Stimulated activated naive CD4-positive, alpha-beta T cell treated with Interleukin-2 at 50 U/mL for 16 hours (primary cell): Measurements from ENCODE around the gene VPS45.
"Not testable (repeated sequence)": the region's sequence is repeated elsewhere in the genome, so short reads cannot be mapped to it uniquely, and the experiment has no call there.

Experiments used
- DNase-seq: peaks from one replicate; lab custom pipeline; 2025; lab: John Stamatoyannopoulos, UW

The VPS45 gene

GRCh38 chr1:150161747-150162581 is 94.4 kb downstream of the VPS45 start:
- DNase-seq, result no peak

GRCh38 chr1:150162582-150162861 is 94.9 kb downstream of the VPS45 start:
- no peak for DNase-seq

- no peak for DNase-seq
Observed at GRCh38 chr1:150162862-150163706, 95.5 kb downstream of the VPS45 start.

GRCh38 chr1:150164224-150164623 is 96.6 kb downstream of the VPS45 start:
- no peak for DNase-seq

GRCh38 chr1:150164779-150165178 is 97.2 kb downstream of the VPS45 start:
- DNase-seq, result no peak

- peak; percentile 10 for DNase-seq
Observed at GRCh38 chr1:150165622-150166612, 98.3 kb downstream of the VPS45 start.

- peak; percentile 38 for DNase-seq
Observed at GRCh38 chr1:150168960-150169601, 101.5 kb downstream of the VPS45 start.

GRCh38 chr1:150171801-150172200 is 104.2 kb downstream of the VPS45 start:
- no peak for DNase-seq

GRCh38 chr1:150173141-150173585 is 105.6 kb downstream of the VPS45 start:
- no peak for DNase-seq

GRCh38 chr1:150176593-150176992 is 109.0 kb downstream of the VPS45 start:
- DNase-seq, result no peak

GRCh38 chr1:150178548-150178947 is 111.0 kb downstream of the VPS45 start:
- no peak for DNase-seq

GRCh38 chr1:150179867-150180266 is 112.3 kb downstream of the VPS45 start:
- no peak for DNase-seq

GRCh38 chr1:150180474-150180873 is 112.9 kb downstream of the VPS45 start:
- DNase-seq, result no peak

- no peak for DNase-seq
Observed at GRCh38 chr1:150182247-150182646, 114.7 kb downstream of the VPS45 start.

GRCh38 chr1:150183061-150183460 is 115.5 kb downstream of the VPS45 start:
- DNase-seq, result no peak

GRCh38 chr1:150185481-150185880 is 117.9 kb downstream of the VPS45 start:
- DNase-seq, result no peak

GRCh38 chr1:150186438-150186788 is 118.8 kb downstream of the VPS45 start:
- DNase-seq, result not testable (repeated sequence)

GRCh38 chr1:150186789-150187559 is 119.4 kb downstream of the VPS45 start:
- no peak for DNase-seq

- DNase-seq, result no peak
Observed at GRCh38 chr1:150187560-150187931, 120.0 kb downstream of the VPS45 start.

GRCh38 chr1:150192012-150192411 is 124.4 kb downstream of the VPS45 start:
- no peak for DNase-seq
